HG03460 (cell line): Measurements from ENCODE around the gene SPARCL1.
A peak's percentile ranks its signal among the peaks of the same experiment; 100 is the strongest.

Source experiments
- ATAC-seq: cut with Tn5 transposase; IDR thresholded peaks from one replicate; pipeline ENCODE4 v1.9.1; 2021; ENCODE audit not compliant: unreplicated experiment

The SPARCL1 gene

DNA sequence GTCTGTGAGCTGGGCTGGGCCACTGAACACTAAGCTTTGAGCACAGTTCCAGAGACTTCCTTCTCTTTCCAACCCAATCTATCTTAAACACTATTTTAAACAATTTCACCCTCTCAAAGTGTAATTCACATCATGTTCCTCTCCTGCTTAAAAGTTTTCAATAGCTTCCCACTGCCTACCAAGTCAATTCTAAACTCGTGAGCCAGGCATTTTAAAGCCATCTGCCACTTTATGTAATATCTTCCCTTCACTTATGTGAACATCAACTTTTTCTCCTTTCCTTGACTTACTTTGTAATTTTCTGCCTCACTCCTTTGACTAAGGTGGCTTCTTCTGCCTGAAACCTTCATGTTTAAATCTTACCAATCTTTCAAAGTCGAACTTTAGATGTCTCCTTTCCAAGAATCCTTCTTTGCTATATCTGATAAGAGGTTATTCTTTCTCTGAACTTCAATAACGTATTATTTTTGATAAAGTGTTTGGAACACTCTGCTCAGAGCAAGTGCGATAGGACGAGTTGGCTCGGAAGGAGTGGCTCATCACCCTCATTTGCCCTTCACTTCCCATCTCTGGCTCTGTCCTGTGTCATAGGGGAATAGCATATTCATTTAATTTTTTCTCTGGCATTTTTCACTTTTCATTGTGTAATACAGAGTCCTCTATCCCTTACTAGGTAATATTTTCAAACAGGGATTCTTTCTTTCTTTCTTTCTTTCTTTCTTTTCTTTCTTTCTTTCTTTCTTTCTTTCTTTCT lies 13.0 kb upstream of the SPARCL1 start:
- no peak for ATAC-seq

- no peak for ATAC-seq
Measured at GRCh38 chr4:87541521-87541920, 12.3 kb upstream of the SPARCL1 start.

DNA sequence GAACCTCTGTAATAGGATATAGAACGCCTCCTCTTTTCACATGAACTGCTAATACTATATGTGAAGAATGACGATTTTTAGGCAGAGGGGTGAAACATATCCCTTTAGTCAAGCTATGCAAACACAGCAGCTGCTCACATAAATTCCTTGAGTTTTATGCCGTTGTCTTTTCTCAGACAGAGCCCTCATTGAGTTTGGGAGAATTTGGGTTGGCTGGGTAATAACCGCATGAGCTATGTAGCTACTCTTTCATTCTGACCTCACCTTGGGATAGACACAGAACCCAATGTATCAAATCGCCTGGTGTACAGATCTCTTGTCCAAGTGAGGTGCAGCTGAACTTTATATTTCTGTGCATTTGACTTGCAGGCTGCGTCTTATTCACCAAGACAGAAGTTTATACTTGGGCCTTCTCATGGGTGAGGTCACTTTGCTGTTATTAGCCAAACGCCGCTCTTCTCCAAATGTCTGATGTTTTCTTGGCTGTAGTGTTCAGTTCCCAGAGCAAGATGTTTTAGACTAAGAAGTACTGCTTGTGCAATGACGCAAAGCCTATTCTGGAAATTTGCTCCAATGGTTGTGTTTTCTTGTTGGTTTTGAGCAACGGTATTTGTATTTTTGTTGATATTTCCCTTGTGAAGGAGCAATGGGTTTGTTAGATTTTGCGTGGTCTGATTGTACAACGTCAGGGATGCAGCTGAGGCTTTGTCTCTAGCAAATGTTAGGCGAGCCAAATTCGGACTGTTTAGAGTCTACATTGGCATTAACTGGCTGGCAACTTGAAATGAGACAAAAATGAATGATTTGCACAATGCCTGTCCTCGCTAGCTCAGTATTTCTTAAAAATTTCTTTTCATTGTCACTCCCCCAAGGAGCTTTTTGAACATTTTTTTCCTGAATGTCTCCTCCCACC lies 11.2 kb upstream of the SPARCL1 start:
- no peak for ATAC-seq

DNA sequence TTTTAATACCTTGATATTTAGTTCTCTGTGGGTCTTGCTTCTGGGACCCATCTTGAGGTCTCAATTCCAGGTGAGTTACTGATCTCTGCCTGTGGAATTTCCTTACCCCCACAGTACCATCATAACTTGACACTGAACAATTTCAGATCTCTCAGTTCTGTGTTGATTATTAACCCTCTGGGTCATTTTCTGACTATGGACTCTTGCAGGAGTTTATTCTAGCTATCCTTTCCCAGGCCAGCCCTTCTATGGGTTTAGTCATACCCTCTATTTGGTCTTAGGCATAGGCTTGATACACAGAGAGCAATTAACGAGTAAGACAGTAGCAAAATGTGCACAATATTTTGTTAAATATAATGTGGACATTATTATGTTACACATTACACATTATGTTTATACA lies 3.7 kb upstream of the SPARCL1 start:
- ATAC-seq, result no peak

- no peak for ATAC-seq
Measured at GRCh38 chr4:87532109-87532508, 2.9 kb upstream of the SPARCL1 start.

DNA sequence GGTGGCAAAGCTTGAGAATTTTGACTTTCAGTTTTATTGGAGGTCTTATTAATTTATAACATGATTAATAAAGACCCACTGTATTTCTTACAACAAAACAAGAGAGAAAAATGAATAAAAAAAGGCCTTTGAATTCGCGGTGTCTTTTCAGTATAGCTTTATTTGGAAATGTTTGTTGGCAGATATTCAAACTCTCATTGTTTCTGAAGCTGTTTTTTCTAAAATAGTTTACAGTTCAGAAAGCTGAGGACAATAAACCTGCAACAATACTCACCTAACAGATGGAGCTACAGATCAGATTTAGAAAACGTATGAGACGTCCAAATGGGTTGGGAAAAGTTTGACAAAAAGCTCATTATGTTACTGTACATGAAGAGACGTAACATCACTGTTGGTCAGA lies 2.4 kb upstream of the SPARCL1 start:
- ATAC-seq, result no peak

- ATAC-seq, result no peak
Measured at GRCh38 chr4:87530868-87531267, 1.7 kb upstream of the SPARCL1 start.

- no peak for ATAC-seq
Measured at GRCh38 chr4:87530229-87530628, 1.1 kb upstream of the SPARCL1 start.

DNA sequence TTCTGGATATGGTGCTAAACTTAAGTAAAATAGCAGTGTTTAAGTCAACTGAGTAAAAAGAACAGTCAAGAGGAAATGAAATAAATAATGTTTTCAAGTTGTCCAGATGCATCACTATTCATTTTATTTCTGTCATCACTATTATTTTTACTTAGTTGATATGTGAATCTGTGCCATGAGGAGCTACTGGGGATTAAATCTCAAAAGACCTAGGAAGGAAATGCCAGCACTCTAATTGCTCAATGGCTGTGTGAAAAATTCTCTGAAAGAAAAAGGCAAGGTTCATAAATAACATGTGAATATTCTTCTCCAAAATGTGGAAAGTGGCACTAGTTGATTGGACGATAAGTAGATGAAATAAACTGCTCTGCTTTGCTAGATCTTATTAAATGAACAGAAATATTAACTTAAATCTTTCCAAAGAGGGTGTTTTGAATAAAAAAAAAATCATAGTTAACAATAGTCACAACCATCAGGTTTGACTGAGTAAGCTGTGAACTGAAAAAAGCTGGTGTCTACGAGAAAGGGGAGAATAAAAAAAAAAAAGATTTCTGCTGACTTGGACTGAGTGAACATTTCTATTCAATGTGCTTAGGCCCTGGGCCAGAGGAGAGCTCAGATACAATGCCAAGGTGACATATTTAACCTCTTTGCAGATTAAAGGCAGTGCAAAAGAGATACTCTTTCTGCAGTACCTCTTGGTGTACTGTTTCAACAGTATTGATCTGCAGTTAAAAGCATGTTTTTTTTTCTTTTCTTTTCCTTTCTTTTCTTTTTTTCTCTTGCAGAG lies 1.6 kb downstream of the SPARCL1 start:
- no peak for ATAC-seq

DNA sequence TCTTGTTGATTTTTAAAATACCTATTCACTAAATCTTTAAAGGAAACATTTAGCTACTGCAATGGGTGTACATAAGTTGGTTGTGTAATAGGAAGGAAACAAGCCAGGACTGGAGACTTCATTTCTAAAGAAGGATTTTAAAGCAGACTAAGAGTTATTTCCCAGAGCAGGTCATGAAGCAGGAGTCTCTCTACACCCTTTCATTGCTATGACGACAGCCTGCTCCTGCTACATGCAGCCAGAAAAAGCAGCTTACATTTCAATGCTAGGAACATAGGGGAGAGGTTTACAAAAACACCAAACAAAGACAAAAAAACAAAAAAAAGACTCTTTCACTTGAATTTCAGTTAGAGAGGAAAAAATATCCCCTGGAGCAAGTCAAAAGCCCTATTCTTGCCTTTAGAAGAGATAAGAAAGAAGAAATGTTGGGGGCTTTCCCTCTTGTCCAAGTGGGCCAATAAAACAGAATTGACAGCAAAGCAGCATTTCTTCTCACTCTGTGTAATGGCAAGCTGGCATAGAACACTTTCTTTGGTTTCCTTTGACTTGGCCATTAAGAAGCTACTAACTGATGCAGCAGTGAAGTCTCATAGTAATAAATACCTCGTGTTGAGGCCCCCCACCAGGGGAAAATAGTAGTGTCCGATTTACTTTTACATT lies 3.4 kb downstream of the SPARCL1 start:
- ATAC-seq, result no peak

DNA sequence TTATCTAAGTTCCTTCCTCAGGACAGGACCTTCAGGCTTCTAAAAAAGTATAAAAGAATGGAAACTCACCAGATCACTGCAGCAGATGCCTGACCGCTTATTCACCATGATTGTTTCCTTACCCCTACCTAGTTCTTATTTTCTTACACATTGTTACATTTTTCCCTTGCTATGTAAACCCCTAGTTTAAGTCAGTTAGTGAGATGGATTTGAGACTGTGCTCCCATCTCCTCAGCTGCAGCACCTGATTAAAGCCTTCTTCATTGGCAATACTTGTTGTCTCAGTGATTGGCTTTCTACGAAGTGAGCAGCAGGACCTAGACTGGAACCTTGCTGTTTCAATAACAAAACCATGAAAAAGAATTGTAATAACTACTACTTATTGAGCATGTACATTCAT lies 4.7 kb downstream of the SPARCL1 start:
- ATAC-seq, result no peak

GRCh38 chr4:87523307-87523706 lies 5.9 kb downstream of the SPARCL1 start:
- ATAC-seq, result no peak

DNA sequence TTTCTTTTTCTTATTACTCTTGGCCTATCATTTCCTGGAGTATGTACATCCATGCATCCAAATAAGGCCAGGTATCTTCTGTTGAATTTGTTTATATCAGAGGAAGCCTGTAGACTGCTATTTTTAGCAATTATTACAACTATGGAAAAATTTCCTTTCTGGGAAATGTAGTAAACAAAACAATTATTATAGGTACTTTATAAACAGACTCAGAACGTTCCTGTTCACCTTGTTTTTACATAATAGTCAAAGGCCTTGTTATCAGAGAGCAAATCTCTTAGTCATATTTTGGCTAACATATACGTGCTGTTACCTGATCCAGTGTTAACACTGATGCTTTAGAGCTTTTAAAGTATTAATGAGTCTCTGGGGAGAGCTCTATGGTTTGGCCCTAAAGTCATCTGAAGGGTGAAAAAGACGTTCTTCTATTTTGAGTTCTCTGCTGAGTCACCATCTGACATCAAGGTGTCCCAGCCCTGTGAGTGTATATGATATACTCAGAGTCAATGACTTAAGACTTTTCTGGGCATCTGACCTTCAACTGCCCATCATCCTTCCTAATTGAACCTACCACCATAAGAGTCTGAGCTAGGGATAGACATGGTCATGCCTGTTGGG lies 7.3 kb downstream of the SPARCL1 start:
- ATAC-seq, result peak; percentile 65

DNA sequence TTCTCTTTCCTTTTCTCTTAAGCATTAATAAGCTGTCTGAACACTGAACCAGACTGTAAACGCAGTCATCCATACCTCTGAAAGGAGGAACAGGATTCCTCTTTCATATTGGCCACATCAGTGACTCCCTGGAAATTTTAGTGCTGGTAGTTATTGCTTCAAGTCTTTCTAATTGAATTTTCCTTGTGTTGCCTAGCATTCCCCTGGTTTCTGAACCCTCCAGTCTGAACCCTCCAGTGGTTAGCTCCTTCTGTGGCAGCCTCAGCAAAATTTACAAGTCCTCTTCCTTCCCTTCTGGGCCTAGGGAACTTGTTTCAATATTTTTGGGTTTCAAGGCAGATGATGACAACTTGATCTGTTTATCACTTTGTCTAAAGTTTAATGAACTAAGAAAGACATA lies 7.9 kb downstream of the SPARCL1 start:
- no peak for ATAC-seq

DNA sequence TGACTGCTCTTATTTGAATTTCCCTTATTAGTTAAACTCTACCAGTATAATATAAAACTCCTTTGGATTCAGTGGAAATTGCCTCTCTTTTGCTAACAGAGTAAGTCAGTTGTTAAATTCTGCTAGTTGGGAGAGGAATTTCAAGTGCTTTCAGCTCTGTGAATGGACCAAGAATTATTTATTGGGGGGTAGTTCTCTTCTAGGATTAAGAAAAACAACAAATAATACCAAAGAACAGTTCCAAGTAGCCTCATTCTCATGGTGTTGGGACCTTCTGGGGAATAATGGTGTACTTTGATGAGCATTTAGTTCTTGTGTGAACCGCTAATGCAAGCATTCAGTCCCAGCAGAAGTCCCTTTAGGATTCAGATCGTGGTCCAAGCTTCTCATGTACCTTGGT lies 11.6 kb downstream of the SPARCL1 start:
- ATAC-seq, result no peak

- no peak for ATAC-seq
Measured at GRCh38 chr4:87516683-87517082, 12.5 kb downstream of the SPARCL1 start.

DNA sequence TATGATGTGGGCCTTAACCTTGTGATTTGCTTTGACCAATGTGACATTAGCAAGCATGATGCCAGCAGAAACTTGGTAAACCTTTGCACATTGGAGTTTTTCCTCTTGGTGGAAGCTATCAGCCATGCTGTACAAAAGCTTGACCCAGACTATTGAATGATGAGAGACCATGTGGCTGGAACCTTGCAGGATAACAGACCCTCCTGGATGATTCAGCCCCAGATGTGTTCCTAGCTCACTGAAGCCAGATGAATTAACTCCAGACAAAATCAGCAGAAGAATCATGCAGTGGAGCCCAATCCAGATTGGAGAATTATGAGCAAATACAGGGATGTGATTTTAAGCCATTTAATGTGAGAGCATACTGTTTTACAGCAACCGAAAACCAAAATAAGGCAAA lies 16.8 kb downstream of the SPARCL1 start:
- ATAC-seq, result no peak

- no peak for ATAC-seq
Measured at GRCh38 chr4:87511500-87511899, 17.7 kb downstream of the SPARCL1 start.

DNA sequence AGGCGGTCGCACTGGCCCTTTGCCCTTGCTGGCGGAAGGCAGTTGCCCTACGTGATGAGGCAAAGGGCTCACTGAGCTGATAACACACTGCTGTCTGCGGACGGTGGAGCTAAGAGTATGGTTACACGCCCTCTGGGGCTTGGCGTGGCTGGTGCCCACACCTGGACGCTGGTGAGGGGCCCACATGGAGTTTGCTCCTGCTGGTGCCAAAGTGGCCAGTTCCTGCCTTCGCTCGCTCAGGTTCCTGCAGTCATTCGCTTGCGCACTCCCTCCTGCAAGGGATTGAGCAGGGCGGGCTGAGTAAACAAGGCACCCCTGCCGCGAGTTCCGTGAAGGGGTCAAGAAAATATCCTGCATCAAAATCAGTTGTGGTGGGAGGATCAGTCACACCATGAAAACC lies 18.4 kb downstream of the SPARCL1 start:
- ATAC-seq, result no peak

GRCh38 chr4:87506974-87507701 lies 22.0 kb downstream of the SPARCL1 start:
- no peak for ATAC-seq
